Stimulated activated naive CD4-positive, alpha-beta T cell (primary cell): ENCODE measurements around the gene STT3A.

Experiments used
- DNase-seq, 6 experiments: peaks; one replicate each; lab custom pipeline; 2025; lab: John Stamatoyannopoulos, UW

The STT3A gene

GRCh38 chr11:125663910-125664309 is 71.3 kb downstream of the STT3A start:
- DNase-seq: no peak

DNA sequence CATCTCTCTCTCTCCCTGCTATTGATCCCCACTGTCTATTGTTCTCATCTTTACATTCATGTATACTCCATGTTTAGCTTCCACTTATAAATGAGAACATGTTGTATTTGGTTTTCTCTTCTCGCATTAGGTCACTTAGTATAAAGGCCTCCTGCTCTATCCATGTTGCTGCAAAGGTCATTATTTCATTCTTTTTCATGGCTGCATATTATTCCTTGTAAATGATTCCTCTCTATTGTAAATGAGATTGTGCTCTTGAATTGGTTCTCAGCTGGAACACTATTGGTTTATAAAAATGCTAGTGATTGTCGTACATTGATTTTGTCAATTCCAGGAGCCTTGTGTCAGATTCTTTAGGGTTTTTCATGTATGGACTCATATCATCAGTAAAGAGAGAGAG is 74.5 kb downstream of the STT3A start:
- no peak for DNase-seq

- DNase-seq: no peak
Observed at GRCh38 chr11:125670172-125670571, 77.5 kb downstream of the STT3A start.

DNA sequence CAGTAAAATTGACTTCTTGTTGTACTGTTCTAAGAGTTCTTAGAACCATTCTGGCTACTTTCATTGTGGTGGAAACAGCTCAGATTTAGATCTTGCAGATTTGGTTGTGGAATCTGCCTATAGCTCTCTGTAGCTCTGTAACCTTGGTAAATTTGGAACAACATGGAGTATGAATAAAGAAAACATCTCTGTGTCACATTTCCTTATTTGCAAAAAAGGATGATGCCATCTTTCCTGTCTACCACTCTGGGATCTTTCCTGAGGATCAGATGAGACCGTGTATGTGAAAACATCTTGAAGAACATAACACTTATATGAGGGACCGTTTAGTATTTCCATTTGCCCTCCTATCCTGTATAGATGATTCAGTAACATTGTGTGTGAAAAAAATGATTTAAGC is 78.9 kb downstream of the STT3A start:
- DNase-seq: no peak
